ENCODE results near the gene FAM72D. TPM values are rescaled to one million over a fixed set of nuclear protein-coding genes. Genes with fewer than 3 reads are reported as not detected.
"Not testable (repeated sequence)": the region's sequence is repeated elsewhere in the genome, so short reads cannot be mapped to it uniquely, and the experiment has no call there.

FAM72D gene
- total RNA-seq, 2 experiments from 2014 or later, result 14.4 to 16.9 TPM

- DNase-seq; POLR2A ChIA-PET; H3K4me3 Mint-ChIP-seq; H3K36me3 Mint-ChIP-seq (ENCODE audit: low read depth); H3K4me1 Mint-ChIP-seq (ENCODE audit: low read depth); H3K27me3 Mint-ChIP-seq (ENCODE audit: low read depth); H3K9me3 Mint-ChIP-seq (ENCODE audit: insufficient read depth); H3K27ac Mint-ChIP-seq; ATAC-seq; CTCF ChIA-PET: not testable (repeated sequence)
These were observed 7.5 kb downstream of the FAM72D start for GRCh38 chr1:145103294-145103693.

- H3K9me3 Mint-ChIP-seq (ENCODE audit: insufficient read depth); H3K36me3 Mint-ChIP-seq (ENCODE audit: low read depth); ATAC-seq; H3K4me3 Mint-ChIP-seq; H3K27me3 Mint-ChIP-seq (ENCODE audit: low read depth); CTCF ChIA-PET; DNase-seq; H3K4me1 Mint-ChIP-seq (ENCODE audit: low read depth); POLR2A ChIA-PET; H3K27ac Mint-ChIP-seq: not testable (repeated sequence)
These were observed 15.9 kb downstream of the FAM72D start for GRCh38 chr1:145111674-145112073.

- H3K27me3 Mint-ChIP-seq (ENCODE audit: low read depth); H3K9me3 Mint-ChIP-seq (ENCODE audit: insufficient read depth); H3K4me1 Mint-ChIP-seq (ENCODE audit: low read depth); DNase-seq; H3K36me3 Mint-ChIP-seq (ENCODE audit: low read depth); ATAC-seq; H3K27ac Mint-ChIP-seq; CTCF ChIA-PET; POLR2A ChIA-PET; H3K4me3 Mint-ChIP-seq: not testable (repeated sequence)
These were observed 16.9 kb downstream of the FAM72D start for GRCh38 chr1:145112703-145113102.

GRCh38 chr1:145114560-145115057 lies 18.8 kb downstream of the FAM72D start:
- DNase-seq; H3K27ac Mint-ChIP-seq; H3K36me3 Mint-ChIP-seq (ENCODE audit: low read depth); H3K9me3 Mint-ChIP-seq (ENCODE audit: insufficient read depth); H3K4me1 Mint-ChIP-seq (ENCODE audit: low read depth); H3K4me3 Mint-ChIP-seq; POLR2A ChIA-PET; ATAC-seq; H3K27me3 Mint-ChIP-seq (ENCODE audit: low read depth); CTCF ChIA-PET: not testable (repeated sequence)

GRCh38 chr1:145115587-145116493 lies 20.1 kb downstream of the FAM72D start:
- DNase-seq; CTCF ChIA-PET; H3K9me3 Mint-ChIP-seq (ENCODE audit: insufficient read depth); ATAC-seq; H3K36me3 Mint-ChIP-seq (ENCODE audit: low read depth); H3K4me1 Mint-ChIP-seq (ENCODE audit: low read depth); H3K27ac Mint-ChIP-seq; H3K27me3 Mint-ChIP-seq (ENCODE audit: low read depth); H3K4me3 Mint-ChIP-seq; POLR2A ChIA-PET: not testable (repeated sequence)

GRCh38 chr1:145119842-145120241 lies 24.1 kb downstream of the FAM72D start:
- H3K36me3 Mint-ChIP-seq (ENCODE audit: low read depth); POLR2A ChIA-PET; DNase-seq; H3K27me3 Mint-ChIP-seq (ENCODE audit: low read depth); CTCF ChIA-PET; H3K4me1 Mint-ChIP-seq (ENCODE audit: low read depth); H3K27ac Mint-ChIP-seq; H3K4me3 Mint-ChIP-seq; H3K9me3 Mint-ChIP-seq (ENCODE audit: insufficient read depth); ATAC-seq: not testable (repeated sequence)

GRCh38 chr1:145122344-145123061 lies 26.7 kb downstream of the FAM72D start:
- ATAC-seq, result not testable (repeated sequence)

GRCh38 chr1:145123062-145123395 lies 27.3 kb downstream of the FAM72D start:
- H3K27me3 Mint-ChIP-seq (ENCODE audit: low read depth); H3K4me3 Mint-ChIP-seq; ATAC-seq; DNase-seq; POLR2A ChIA-PET; CTCF ChIA-PET; H3K36me3 Mint-ChIP-seq (ENCODE audit: low read depth); H3K9me3 Mint-ChIP-seq (ENCODE audit: insufficient read depth); H3K27ac Mint-ChIP-seq; H3K4me1 Mint-ChIP-seq (ENCODE audit: low read depth): not testable (repeated sequence)

More at GRCh38 chr1:145122344-145123061, 26.7 kb downstream of the FAM72D start:
- H3K4me1 Mint-ChIP-seq (ENCODE audit: low read depth); CTCF ChIA-PET; H3K4me3 Mint-ChIP-seq; DNase-seq; H3K27ac Mint-ChIP-seq; H3K27me3 Mint-ChIP-seq (ENCODE audit: low read depth); H3K9me3 Mint-ChIP-seq (ENCODE audit: insufficient read depth); POLR2A ChIA-PET; H3K36me3 Mint-ChIP-seq (ENCODE audit: low read depth): not testable (repeated sequence)

GRCh38 chr1:145123992-145124641 lies 28.3 kb downstream of the FAM72D start:
- CTCF ChIA-PET; H3K27me3 Mint-ChIP-seq (ENCODE audit: low read depth); H3K36me3 Mint-ChIP-seq (ENCODE audit: low read depth); H3K27ac Mint-ChIP-seq; DNase-seq; H3K4me3 Mint-ChIP-seq; H3K4me1 Mint-ChIP-seq (ENCODE audit: low read depth); H3K9me3 Mint-ChIP-seq (ENCODE audit: insufficient read depth); ATAC-seq; POLR2A ChIA-PET: not testable (repeated sequence)

- H3K27ac Mint-ChIP-seq; ATAC-seq; POLR2A ChIA-PET; H3K27me3 Mint-ChIP-seq (ENCODE audit: low read depth); H3K9me3 Mint-ChIP-seq (ENCODE audit: insufficient read depth); DNase-seq; CTCF ChIA-PET; H3K4me3 Mint-ChIP-seq; H3K36me3 Mint-ChIP-seq (ENCODE audit: low read depth); H3K4me1 Mint-ChIP-seq (ENCODE audit: low read depth): not testable (repeated sequence)
These were observed 29.3 kb downstream of the FAM72D start for GRCh38 chr1:145125112-145125511.

GRCh38 chr1:145127144-145127543 lies 31.4 kb downstream of the FAM72D start:
- H3K27me3 Mint-ChIP-seq (ENCODE audit: low read depth); POLR2A ChIA-PET; H3K36me3 Mint-ChIP-seq (ENCODE audit: low read depth); H3K9me3 Mint-ChIP-seq (ENCODE audit: insufficient read depth); ATAC-seq; CTCF ChIA-PET; H3K4me3 Mint-ChIP-seq; H3K4me1 Mint-ChIP-seq (ENCODE audit: low read depth); DNase-seq; H3K27ac Mint-ChIP-seq: not testable (repeated sequence)
